HepG2 (cell line): ENCODE measurements around the gene AATF. TPM values are rescaled to one million over a fixed set of nuclear protein-coding genes. Genes with fewer than 3 reads are reported as not detected.

Experiments used
- ATAC-seq: fragments of 200-7000 bp; cut with Tn5 transposase; 3 replicates; pipeline ENCODE4 v1.9.1; 2020; ENCODE audit warnings: mild to moderate bottlenecking, moderate library complexity
- BruUV-seq: library from RNA; stranded (reverse); fragments of 400-500 nt; replicated peaks from 2 replicates; lab custom pipeline; 2021; lab: Mats Ljungman, UMichigan
- CTCF ChIA-PET: fragments of 300-600 bp; formaldehyde crosslinking; extraction: SDS; loops from one replicate; lab custom pipeline; 2021; ENCODE audit warnings: low total read pairs, inconsistent platforms, low intra/inter-chr PET ratio; lab: Yijun Ruan, JAX
- POLR2A ChIA-PET: fragments of 350-600 bp; sonication (Branson Sonifier 250); formaldehyde crosslinking; loops from one replicate; lab custom pipeline; 2020; ENCODE audit warnings: antibody characterized with exemption, inconsistent platforms; lab: Yijun Ruan, JAX
- DNase-seq: peaks from one replicate; pipeline ENCODE4 v3.0.0-alpha.2; 2015; ENCODE audit warnings: low spot score
- FAIRE-seq: peaks from 3 replicates; lab custom pipeline; 2011; peaks lifted over from hg19 to GRCh38; lab: Jason Lieb, UNC
- H2AFZ ChIP-seq: one replicate; pipeline ENCODE4 v1.6.1; 2011; ENCODE audit warnings: low read length, inconsistent platforms
- H3K27ac ChIP-seq: fragments of 300-600 bp; 3 replicates; pipeline ENCODE4 v1.8.0; 2011; ENCODE audit warnings: mixed run types, mild to moderate bottlenecking, mixed read lengths, low read length, inconsistent platforms; ENCODE audit not compliant: insufficient read depth; ENCODE audit errors: extremely low read length
- H3K27me3 ChIP-seq, 2 experiments: fragments of 200-600 bp in 1 of 2; 2 replicates in 1 of 2; 3 replicates in 1 of 2; pipeline versions ENCODE4 v1.6.0 to v1.8.0; 2011; ENCODE audit warnings: low read length in 2 of 2, mild to moderate bottlenecking in 2 of 2, moderate library complexity in 2 of 2, inconsistent platforms in 1 of 2; ENCODE audit not compliant: insufficient read depth in 2 of 2, control insufficient read depth in 1 of 2
- H3K36me3 ChIP-seq, 2 experiments: fragments of 200-600 bp in 1 of 2; replicated peaks in 1 of 2; 2 replicates in 1 of 2; 3 replicates in 1 of 2; pipeline versions ENCODE4 v1.5.1 to v1.8.0; 2011; ENCODE audit warnings: low read length in 2 of 2, inconsistent platforms in 1 of 2; ENCODE audit not compliant: insufficient read depth in 2 of 2, control insufficient read depth in 1 of 2
- H3K4me1 ChIP-seq: 2 replicates; pipeline ENCODE4 v1.5.1; 2012; ENCODE audit warnings: low read length, inconsistent platforms; ENCODE audit not compliant: insufficient read depth
- H3K4me2 ChIP-seq: 2 replicates; pipeline ENCODE4 v1.6.0; 2011; ENCODE audit warnings: low read depth, low read length, inconsistent platforms
- H3K4me3 ChIP-seq, 3 experiments: fragments of 200-600 bp in 1 of 3; sonication (generic), shearing (Covaris generic) in 1 of 3; replicated peaks in 1 of 3; 2 replicates each; pipeline ENCODE4 v1.5.1; 2011 to 2016; ENCODE audit warnings: low read length in 3 of 3, inconsistent platforms in 2 of 3, low read depth in 2 of 3, mild to moderate bottlenecking in 2 of 3, control low read depth in 1 of 3, mixed read lengths in 1 of 3; ENCODE audit not compliant: insufficient read depth in 1 of 3
- H3K79me2 ChIP-seq: one replicate; pipeline ENCODE4 v1.6.1; 2011; ENCODE audit warnings: low read length, inconsistent platforms; ENCODE audit not compliant: insufficient read depth
- H3K9ac ChIP-seq: 2 replicates; pipeline ENCODE4 v1.6.0; 2011; ENCODE audit warnings: mild to moderate bottlenecking, low read depth, low read length, inconsistent platforms; ENCODE audit not compliant: insufficient read depth
- H3K9me3 ChIP-seq: 2 replicates; pipeline ENCODE4 v1.5.1; 2012; ENCODE audit warnings: mild to moderate bottlenecking, low read length
- H4K20me1 ChIP-seq: 2 replicates; pipeline ENCODE4 v1.6.0; 2011; ENCODE audit warnings: inconsistent platforms, mild to moderate bottlenecking, low read length, moderate library complexity; ENCODE audit not compliant: insufficient read depth
- ADNP ChIP-seq: sonication (generic); formaldehyde crosslinking; IDR thresholded peaks from 2 replicates; pipeline ENCODE4 v1.4.0; 2020; ENCODE audit warnings: missing genetic modification reagents
- CEBPB ChIP-seq: IDR thresholded peaks from 2 replicates; pipeline ENCODE4 v1.6.1; 2011; ENCODE audit warnings: low read depth, low read length, improper control_type of control experiment, borderline replicate concordance
- DPF2 ChIP-seq: sonication (generic); formaldehyde crosslinking; IDR thresholded peaks from 2 replicates; pipeline ENCODE4 v1.4.0; 2020; ENCODE audit warnings: mild to moderate bottlenecking, low read depth, missing genetic modification reagents, borderline replicate concordance
- ERF ChIP-seq: IDR thresholded peaks from 2 replicates; pipeline ENCODE4 v1.6.1; 2018; ENCODE audit warnings: missing biosample characterization, missing genetic modification reagents
- ESRRA ChIP-seq: sonication (generic); formaldehyde crosslinking; IDR thresholded peaks from 2 replicates; pipeline ENCODE4 v1.5.1; 2020; ENCODE audit warnings: mild to moderate bottlenecking, low read depth, missing genetic modification reagents
- HMGA1 ChIP-seq: sonication (generic); formaldehyde crosslinking; conservative IDR thresholded peaks from 2 replicates; pipeline ENCODE4 v1.4.0; 2020; ENCODE audit warnings: missing genetic modification reagents
- MXI1 ChIP-seq: IDR thresholded peaks from 3 replicates; pipeline ENCODE4 v1.6.1; 2012; ENCODE audit warnings: low read depth, low read length, inconsistent platforms, borderline replicate concordance
- NCOA5 ChIP-seq: sonication (generic); formaldehyde crosslinking; IDR thresholded peaks from 2 replicates; pipeline ENCODE4 v1.4.0; 2020; ENCODE audit warnings: missing genetic modification reagents
- POLR2AphosphoS2 ChIP-seq: IDR thresholded peaks from 2 replicates; pipeline ENCODE4 v1.6.1; 2011; ENCODE audit warnings: low read depth, low read length, improper control_type of control experiment
- TAF1 ChIP-seq: sonication (generic); formaldehyde crosslinking; IDR thresholded peaks from 2 replicates; pipeline ENCODE4 v1.4.0; 2020; ENCODE audit warnings: missing genetic modification reagents
- ZFX ChIP-seq: sonication (generic); formaldehyde crosslinking; IDR thresholded peaks from 2 replicates; pipeline ENCODE4 v1.4.0; 2020; ENCODE audit warnings: mild to moderate bottlenecking, low read depth, missing genetic modification reagents, moderate library complexity
- ZNF30 ChIP-seq: sonication (generic); formaldehyde crosslinking; IDR thresholded peaks from 2 replicates; pipeline ENCODE4 v1.5.0; 2020; ENCODE audit warnings: mild to moderate bottlenecking, missing genetic modification reagents
- ZNF383 ChIP-seq: sonication (generic); formaldehyde crosslinking; IDR thresholded peaks from 2 replicates; pipeline ENCODE4 v1.4.0; 2020; ENCODE audit warnings: missing genetic modification reagents, mild to moderate bottlenecking, borderline replicate concordance
- ZNF749 ChIP-seq: sonication (generic); formaldehyde crosslinking; IDR thresholded peaks from 2 replicates; pipeline ENCODE4 v1.8.0; 2022; ENCODE audit warnings: mild to moderate bottlenecking, missing genetic modification reagents, moderate library complexity, borderline replicate concordance
- WGBS: methylation state at CpG from one replicate; pipeline ENCODE4 v1.1.6; 2017; ENCODE audit warnings: low lambda C conversion rate; 5-methylcytosine and 5-hydroxymethylcytosine counted together
- in situ Hi-C: cut with HindIII; loops from 2 replicates; pipeline ENCODE4 v1.10.0; 2017; ENCODE audit warnings: low pct_unique_long_range_greater_than_20kb; ENCODE audit not compliant: extremely low pct_ligation_motif_present
- intact Hi-C: fragments of 100-400 bp; cut with micrococcal nuclease; formaldehyde crosslinking; loops from one replicate; pipeline ENCODE4 v1.10.0; 2022; ENCODE audit not compliant: unreplicated experiment
- polyA plus RNA-seq, 8 experiments: library from polyadenylated mRNA; depleted of rRNA in 3 of 8; stranded (reverse) in 7 of 8; unstranded in 1 of 8; fragments of >200 nt; fragmentation: Illumina TruSeq in 4 of 8; extraction: Trizol in 4 of 8; gene quantifications; 2 replicates each; pipeline versions ENCODE4 v1.2.1 to v1.2.3, GENCODE V29; 2011 to 2016; ENCODE audit warnings: low read depth in 4 of 8, missing spikeins in 1 of 8, mixed read lengths in 1 of 8; ENCODE audit not compliant: insufficient read depth in 1 of 8
- total RNA-seq, 5 experiments: library from RNA; depleted of rRNA; stranded (reverse); fragments of >200 nt; fragmentation: Illumina TruSeq; extraction: Trizol; gene quantifications; 2 replicates each; pipeline ENCODE4 v1.2.3, GENCODE V29; 2016; ENCODE audit warnings: low read depth in 1 of 5
- TF ChIP-seq, protein P1 (sequence below): sonication (generic); formaldehyde crosslinking; IDR thresholded peaks from 2 replicates; pipeline ENCODE4 v1.4.0; 2020; ENCODE audit warnings: mild to moderate bottlenecking, missing genetic modification reagents
- TF ChIP-seq, protein P2 (sequence below): sonication (generic); formaldehyde crosslinking; IDR thresholded peaks from 2 replicates; pipeline ENCODE4 v1.5.0; 2020; ENCODE audit warnings: missing genetic modification reagents

Gene AATF
- total and polyA plus RNA-seq, 2 of the 13 experiments (the other 11 are each of a cell fraction or from before 2014, with no cell fraction given) = 9.1 to 53.3 TPM

DNA sequence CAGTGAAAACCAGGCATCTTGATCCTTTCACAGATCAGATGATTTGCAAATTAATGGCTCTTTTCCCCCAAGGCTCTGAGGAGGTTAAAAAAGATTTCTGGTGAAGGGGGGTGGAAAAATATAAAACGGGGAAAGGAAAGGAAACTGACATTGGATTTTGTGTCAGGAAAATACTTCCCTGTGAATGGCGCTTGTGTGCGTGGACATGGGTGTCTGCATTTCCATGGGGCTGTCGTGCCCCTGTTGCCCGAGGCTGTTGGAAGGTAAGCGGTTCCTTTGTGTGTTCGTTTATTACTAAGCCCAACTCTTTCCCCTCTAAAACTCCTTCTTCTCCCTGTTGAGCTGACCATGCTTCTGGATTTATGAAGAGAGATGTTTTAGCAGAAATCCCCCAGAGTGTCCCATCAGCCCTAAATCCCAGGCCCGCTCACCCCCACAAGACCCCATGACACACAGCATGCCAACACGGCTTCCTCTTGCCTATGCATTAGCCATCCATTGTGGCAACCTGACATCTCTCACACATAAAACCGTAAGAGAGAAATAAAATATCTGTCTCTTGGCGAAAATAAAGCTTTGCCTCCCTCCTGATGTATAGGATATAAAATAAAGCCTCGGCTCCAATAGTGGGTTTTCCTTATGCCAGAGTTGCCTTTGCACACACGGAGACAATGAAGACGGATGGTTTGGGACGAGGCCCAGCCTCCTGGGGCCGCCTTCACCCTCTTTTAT lies 18.7 kb upstream of the AATF start:
- FAIRE-seq = no peak
- intact Hi-C loops = no loop called here

DNA sequence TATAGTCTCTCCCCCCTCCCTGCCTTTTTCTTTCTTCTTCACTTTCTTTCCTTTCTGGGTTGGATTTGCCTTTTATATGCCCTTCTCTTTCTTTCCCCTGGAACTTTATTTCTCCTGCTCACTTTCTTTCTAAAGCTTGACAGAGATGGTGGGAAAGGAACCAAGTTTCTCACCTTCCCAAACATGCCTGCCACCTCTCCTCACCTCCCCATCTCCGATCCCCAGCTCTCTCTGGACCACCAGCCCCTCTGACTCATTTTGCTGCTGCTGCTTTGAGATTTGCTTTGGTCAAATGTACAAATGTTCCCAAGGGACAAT lies 18.2 kb upstream of the AATF start:
- ChIA-PET CTCF (no interaction called here), POLR2A (no interaction called here)
- 7% methylated on average over 1 of the region's 1 CpG for WGBS
- ATAC-seq (no peak), FAIRE-seq (no peak), DNase-seq (no peak)
- Histone ChIP-seq H3K79me2 (no peaks in the 10 kb centered on the region), H2AFZ (no peak overlapping the region), H3K27ac (no peak overlapping the region), H3K4me1 (peaks cover 22% of the 10 kb centered on the region), H3K4me3 (no peak overlapping the region), H3K36me3 (no peaks in the 10 kb centered on the region), H4K20me1 (peaks cover 7% of the 10 kb centered on the region; the same call in 1 of the 2 replicates), H3K9me3 (no peaks in the 10 kb centered on the region), H3K4me2 (no peak overlapping the region), H3K9ac (no peak overlapping the region), H3K27me3 (peaks cover 28 to 82% of the 10 kb centered on the region in 2 experiments)
- TF ChIP-seq ESRRA (CRISPR knock-in tag) (no peak), ZNF383 (CRISPR knock-in tag) (no peak), DPF2 (CRISPR knock-in tag) (no peak), ZNF30 (CRISPR knock-in tag) (no peak), POLR2AphosphoS2 (no peak), CEBPB (no peak), MXI1 (no peak), ERF (CRISPR knock-in tag) (no peak), ZFX (CRISPR knock-in tag) (no peak), HMGA1 (CRISPR knock-in tag) (no peak), ZNF749 (no peak)
- TF ChIP-seq, protein P1, sequence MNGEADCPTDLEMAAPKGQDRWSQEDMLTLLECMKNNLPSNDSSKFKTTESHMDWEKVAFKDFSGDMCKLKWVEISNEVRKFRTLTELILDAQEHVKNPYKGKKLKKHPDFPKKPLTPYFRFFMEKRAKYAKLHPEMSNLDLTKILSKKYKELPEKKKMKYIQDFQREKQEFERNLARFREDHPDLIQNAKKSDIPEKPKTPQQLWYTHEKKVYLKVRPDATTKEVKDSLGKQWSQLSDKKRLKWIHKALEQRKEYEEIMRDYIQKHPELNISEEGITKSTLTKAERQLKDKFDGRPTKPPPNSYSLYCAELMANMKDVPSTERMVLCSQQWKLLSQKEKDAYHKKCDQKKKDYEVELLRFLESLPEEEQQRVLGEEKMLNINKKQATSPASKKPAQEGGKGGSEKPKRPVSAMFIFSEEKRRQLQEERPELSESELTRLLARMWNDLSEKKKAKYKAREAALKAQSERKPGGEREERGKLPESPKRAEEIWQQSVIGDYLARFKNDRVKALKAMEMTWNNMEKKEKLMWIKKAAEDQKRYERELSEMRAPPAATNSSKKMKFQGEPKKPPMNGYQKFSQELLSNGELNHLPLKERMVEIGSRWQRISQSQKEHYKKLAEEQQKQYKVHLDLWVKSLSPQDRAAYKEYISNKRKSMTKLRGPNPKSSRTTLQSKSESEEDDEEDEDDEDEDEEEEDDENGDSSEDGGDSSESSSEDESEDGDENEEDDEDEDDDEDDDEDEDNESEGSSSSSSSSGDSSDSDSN (CRISPR knock-in tag) = no peak
- TF ChIP-seq, protein P2, sequence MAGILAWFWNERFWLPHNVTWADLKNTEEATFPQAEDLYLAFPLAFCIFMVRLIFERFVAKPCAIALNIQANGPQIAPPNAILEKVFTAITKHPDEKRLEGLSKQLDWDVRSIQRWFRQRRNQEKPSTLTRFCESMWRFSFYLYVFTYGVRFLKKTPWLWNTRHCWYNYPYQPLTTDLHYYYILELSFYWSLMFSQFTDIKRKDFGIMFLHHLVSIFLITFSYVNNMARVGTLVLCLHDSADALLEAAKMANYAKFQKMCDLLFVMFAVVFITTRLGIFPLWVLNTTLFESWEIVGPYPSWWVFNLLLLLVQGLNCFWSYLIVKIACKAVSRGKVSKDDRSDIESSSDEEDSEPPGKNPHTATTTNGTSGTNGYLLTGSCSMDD (CRISPR knock-in tag) = no peak
- in situ Hi-C loops (no loop called here), intact Hi-C loops (no loop called here)
- BruUV-seq = no TSS peak

More for the DNA sequence above, 18.7 kb upstream of the AATF start:
- CTCF ChIA-PET = no interaction called here
- Histone ChIP-seq H2AFZ (no peak overlapping the region), H3K36me3 (no peaks in the 10 kb centered on the region), H3K4me3 (no peak overlapping the region), H3K9me3 (no peaks in the 10 kb centered on the region), H3K27me3 (peaks cover 23 to 77% of the 10 kb centered on the region in 2 experiments), H4K20me1 (peaks cover 2% of the 10 kb centered on the region; the same call in 1 of the 2 replicates)
- POLR2A ChIA-PET = no interaction called here
- TF ChIP-seq ADNP (CRISPR knock-in tag) (no peak), TAF1 (no peak), NCOA5 (CRISPR knock-in tag) (no peak)
- TF ChIP-seq, all 625 proteins: peak for 0
- no peaks in the 10 kb centered on the region for H3K79me2 ChIP-seq
- ATAC-seq (no peak), DNase-seq (no peak)
- in situ Hi-C loops = no loop called here
- BruUV-seq = no TSS peak
- H3K9ac ChIP-seq = no peak overlapping the region
- no peak overlapping the region for H3K27ac ChIP-seq
- 17% methylated on average over 16 of the region's 16 CpGs for WGBS
- peaks cover 17% of the 10 kb centered on the region for H3K4me1 ChIP-seq
- H3K4me2 ChIP-seq = no peak overlapping the region
